ENCODE results near the gene ALKBH4.
"Not testable (repeated sequence)": the region's sequence is repeated elsewhere in the genome, so short reads cannot be mapped to it uniquely, and the experiment has no call there.

Gene ALKBH4

GRCh38 chr7:102467581-102468477, 3.2 kb upstream of the ALKBH4 start:
- Histone ChIP-seq H3K4me1 (ENCODE audit: control insufficient read depth, insufficient read depth, low read length) (peaks cover 16% of the 10 kb centered on the region), H3K4me3 (ENCODE audit: insufficient read depth, low read depth, low read length) (no peak overlapping the region), H3K36me3 (ENCODE audit: control insufficient read depth, insufficient read depth, low read length) (peaks cover 6% of the 10 kb centered on the region), H3K27ac (ENCODE audit: insufficient read depth, low read depth, low read length, poor library complexity, severe bottlenecking) (no peak overlapping the region), H3K27me3 (ENCODE audit: control insufficient read depth, insufficient read depth, low read length, poor library complexity, severe bottlenecking) (no peaks in the 10 kb centered on the region), H3K9me3 (ENCODE audit: control insufficient read depth, low read length) (no peaks in the 10 kb centered on the region)
- WGBS, 2 experiments: 95% methylated on average over 24 of the region's 24 CpGs

- Histone ChIP-seq H3K9me3 (ENCODE audit: control insufficient read depth, low read length) (no peaks in the 10 kb centered on the region), H3K36me3 (ENCODE audit: control insufficient read depth, insufficient read depth, low read length) (peaks cover 4% of the 10 kb centered on the region), H3K4me1 (ENCODE audit: control insufficient read depth, insufficient read depth, low read length) (peaks cover 16% of the 10 kb centered on the region), H3K27me3 (ENCODE audit: control insufficient read depth, insufficient read depth, low read length, poor library complexity, severe bottlenecking) (no peaks in the 10 kb centered on the region), H3K27ac (ENCODE audit: insufficient read depth, low read depth, low read length, poor library complexity, severe bottlenecking) (no peak overlapping the region), H3K4me3 (ENCODE audit: insufficient read depth, low read depth, low read length) (peak overlapping the region; percentile 91)
- 95% methylated on average over 7 of the region's 7 CpGs for WGBS, 2 experiments
Measured at GRCh38 chr7:102466097-102466496, 1.4 kb upstream of the ALKBH4 start.

- H3K36me3 ChIP-seq (ENCODE audit: control insufficient read depth, insufficient read depth, low read length): peaks cover 7% of the 10 kb centered on the region
- peaks cover 16% of the 10 kb centered on the region for H3K4me1 ChIP-seq (ENCODE audit: control insufficient read depth, insufficient read depth, low read length)
- no peak overlapping the region for H3K27ac ChIP-seq (ENCODE audit: insufficient read depth, low read depth, low read length, poor library complexity, severe bottlenecking)
- no peaks in the 10 kb centered on the region for H3K9me3 ChIP-seq (ENCODE audit: control insufficient read depth, low read length)
- H3K4me3 ChIP-seq (ENCODE audit: insufficient read depth, low read depth, low read length): peak overlapping the region; percentile 91
- H3K27me3 ChIP-seq (ENCODE audit: control insufficient read depth, insufficient read depth, low read length, poor library complexity, severe bottlenecking): no peaks in the 10 kb centered on the region
- 23 to 24% methylated on average over 24 of the region's 24 CpGs for WGBS, 2 experiments
Measured at GRCh38 chr7:102463841-102464576, 654 bp downstream of the ALKBH4 start.

- peaks cover 16% of the 10 kb centered on the region for H3K36me3 ChIP-seq (ENCODE audit: control insufficient read depth, insufficient read depth, low read length)
- no peak overlapping the region for H3K27ac ChIP-seq (ENCODE audit: insufficient read depth, low read depth, low read length, poor library complexity, severe bottlenecking)
- 95 to 96% methylated on average over 8 of the region's 8 CpGs for WGBS, 2 experiments
- H3K27me3 ChIP-seq (ENCODE audit: control insufficient read depth, insufficient read depth, low read length, poor library complexity, severe bottlenecking): no peaks in the 10 kb centered on the region
- H3K9me3 ChIP-seq (ENCODE audit: control insufficient read depth, low read length): no peaks in the 10 kb centered on the region
- H3K4me3 ChIP-seq (ENCODE audit: insufficient read depth, low read depth, low read length): no peak overlapping the region
- H3K4me1 ChIP-seq (ENCODE audit: control insufficient read depth, insufficient read depth, low read length): peaks cover 9% of the 10 kb centered on the region
Measured at GRCh38 chr7:102460467-102460866, 4.2 kb downstream of the ALKBH4 start.

- peaks cover 16% of the 10 kb centered on the region for H3K36me3 ChIP-seq (ENCODE audit: control insufficient read depth, insufficient read depth, low read length)
- 96% methylated on average over 23 to 24 of the region's 24 CpGs for WGBS, 2 experiments
Measured at GRCh38 chr7:102459221-102459844, 5.3 kb downstream of the ALKBH4 start.

GRCh38 chr7:102457352-102457924, 7.2 kb downstream of the ALKBH4 start:
- no peaks in the 10 kb centered on the region for H3K27me3 ChIP-seq (ENCODE audit: control insufficient read depth, insufficient read depth, low read length, poor library complexity, severe bottlenecking)
- no peak overlapping the region for H3K4me3 ChIP-seq (ENCODE audit: insufficient read depth, low read depth, low read length)
- no peaks in the 10 kb centered on the region for H3K4me1 ChIP-seq (ENCODE audit: control insufficient read depth, insufficient read depth, low read length)
- 96% methylated on average over 40 of the region's 40 CpGs for WGBS, 2 experiments
- H3K36me3 ChIP-seq (ENCODE audit: control insufficient read depth, insufficient read depth, low read length): peaks cover 16% of the 10 kb centered on the region
- no peaks in the 10 kb centered on the region for H3K9me3 ChIP-seq (ENCODE audit: control insufficient read depth, low read length)
- no peak overlapping the region for H3K27ac ChIP-seq (ENCODE audit: insufficient read depth, low read depth, low read length, poor library complexity, severe bottlenecking)

More at GRCh38 chr7:102459221-102459844, 5.3 kb downstream of the ALKBH4 start:
- no peak overlapping the region for H3K4me3 ChIP-seq (ENCODE audit: insufficient read depth, low read depth, low read length)
- H3K4me1 ChIP-seq (ENCODE audit: control insufficient read depth, insufficient read depth, low read length): peaks cover 7% of the 10 kb centered on the region
- no peak overlapping the region for H3K27ac ChIP-seq (ENCODE audit: insufficient read depth, low read depth, low read length, poor library complexity, severe bottlenecking)
- H3K27me3 ChIP-seq (ENCODE audit: control insufficient read depth, insufficient read depth, low read length, poor library complexity, severe bottlenecking): no peaks in the 10 kb centered on the region
- no peaks in the 10 kb centered on the region for H3K9me3 ChIP-seq (ENCODE audit: control insufficient read depth, low read length)

GRCh38 chr7:102456327-102456726, 8.3 kb downstream of the ALKBH4 start:
- 93 to 95% methylated on average over 10 of the region's 10 CpGs for WGBS, 2 experiments
- no peak overlapping the region for H3K27ac ChIP-seq (ENCODE audit: insufficient read depth, low read depth, low read length, poor library complexity, severe bottlenecking)
- no peaks in the 10 kb centered on the region for H3K27me3 ChIP-seq (ENCODE audit: control insufficient read depth, insufficient read depth, low read length, poor library complexity, severe bottlenecking)
- H3K36me3 ChIP-seq (ENCODE audit: control insufficient read depth, insufficient read depth, low read length): peaks cover 16% of the 10 kb centered on the region
- H3K9me3 ChIP-seq (ENCODE audit: control insufficient read depth, low read length): no peaks in the 10 kb centered on the region
- peaks cover 2% of the 10 kb centered on the region for H3K4me1 ChIP-seq (ENCODE audit: control insufficient read depth, insufficient read depth, low read length)
- H3K4me3 ChIP-seq (ENCODE audit: insufficient read depth, low read depth, low read length): no peak overlapping the region

GRCh38 chr7:102455596-102455995, 9.1 kb downstream of the ALKBH4 start:
- peaks cover 4% of the 10 kb centered on the region for H3K4me1 ChIP-seq (ENCODE audit: control insufficient read depth, insufficient read depth, low read length)
- WGBS, 2 experiments: 93 to 95% methylated on average over 11 of the region's 11 CpGs

GRCh38 chr7:102454932-102455331, 9.7 kb downstream of the ALKBH4 start:
- H3K4me1 ChIP-seq (ENCODE audit: control insufficient read depth, insufficient read depth, low read length); H3K27me3 ChIP-seq (ENCODE audit: control insufficient read depth, insufficient read depth, low read length, poor library complexity, severe bottlenecking); H3K4me3 ChIP-seq (ENCODE audit: insufficient read depth, low read depth, low read length); H3K27ac ChIP-seq (ENCODE audit: insufficient read depth, low read depth, low read length, poor library complexity, severe bottlenecking); H3K9me3 ChIP-seq (ENCODE audit: control insufficient read depth, low read length): not testable (repeated sequence)
- 93 to 95% methylated on average over 10 of the region's 10 CpGs for WGBS, 2 experiments
- peaks cover 16% of the 10 kb centered on the region for H3K36me3 ChIP-seq (ENCODE audit: control insufficient read depth, insufficient read depth, low read length)

More at GRCh38 chr7:102455596-102455995, 9.1 kb downstream of the ALKBH4 start:
- H3K27ac ChIP-seq (ENCODE audit: insufficient read depth, low read depth, low read length, poor library complexity, severe bottlenecking): no peak overlapping the region
- H3K4me3 ChIP-seq (ENCODE audit: insufficient read depth, low read depth, low read length): no peak overlapping the region
- H3K36me3 ChIP-seq (ENCODE audit: control insufficient read depth, insufficient read depth, low read length): peaks cover 16% of the 10 kb centered on the region
- H3K27me3 ChIP-seq (ENCODE audit: control insufficient read depth, insufficient read depth, low read length, poor library complexity, severe bottlenecking): no peaks in the 10 kb centered on the region
- no peaks in the 10 kb centered on the region for H3K9me3 ChIP-seq (ENCODE audit: control insufficient read depth, low read length)
